K562 (cell line): ENCODE measurements around the gene INHBE. TPM values are rescaled to one million over a fixed set of nuclear protein-coding genes. Genes with fewer than 3 reads are reported as not detected.

Source experiments
- ATAC-seq: fragments of 200-7000 bp; cut with Tn5 transposase; 3 replicates; pipeline ENCODE4 v1.9.1; 2020; ENCODE audit warnings: moderate library complexity
- BruUV-seq: library from RNA; stranded (reverse); fragments of 400-500 nt; replicated peaks from 2 replicates; lab custom pipeline; 2021; lab: Mats Ljungman, UMichigan
- CTCF ChIA-PET: fragments of 300-600 bp; formaldehyde crosslinking; extraction: SDS; loops from one replicate; lab custom pipeline; 2021; ENCODE audit warnings: low intra/inter-chr PET ratio; lab: Yijun Ruan, JAX
- POLR2A ChIA-PET: fragments of 300-600, 350-650 bp; sonication (Branson Sonifier 250); formaldehyde crosslinking; extraction: SDS; loops from one replicate; lab custom pipeline; 2021; ENCODE audit warnings: antibody characterized with exemption, inconsistent platforms; lab: Yijun Ruan, JAX
- DNase-seq, 4 experiments: peaks; one replicate each; pipeline versions ENCODE4 v3.0.0 to v3.0.0-alpha.2; 2011 to 2018; ENCODE audit warnings: low spot score in 3 of 4, mixed read lengths in 3 of 4; ENCODE audit errors: extremely low read depth in 1 of 4
- FAIRE-seq: peaks from 2 replicates; lab custom pipeline; 2011; peaks lifted over from hg19 to GRCh38; lab: Jason Lieb, UNC
- H2AFZ ChIP-seq: 2 replicates; pipeline ENCODE4 v1.6.0; 2011; ENCODE audit warnings: low read depth, low read length, control low read depth, inconsistent platforms
- H3K27ac ChIP-seq: fragments of 200-600 bp; 3 replicates; pipeline ENCODE4 v1.8.0; 2011; ENCODE audit warnings: low read depth, mild to moderate bottlenecking, control low read depth, inconsistent platforms, low read length, moderate library complexity, mixed read lengths; ENCODE audit errors: extremely low read depth
- H3K27me3 ChIP-seq, 2 experiments: fragments of 300-600 bp in 1 of 2; 2 replicates in 1 of 2; 3 replicates in 1 of 2; pipeline versions ENCODE4 v1.6.0 to v1.8.0; 2011; ENCODE audit warnings: inconsistent platforms in 2 of 2, low read length in 2 of 2, mild to moderate bottlenecking in 1 of 2, mixed read lengths in 1 of 2, moderate library complexity in 1 of 2; ENCODE audit not compliant: control insufficient read depth in 2 of 2, insufficient read depth in 2 of 2
- H3K36me3 ChIP-seq: fragments of 300-600 bp; 3 replicates; pipeline ENCODE4 v1.8.0; 2011; ENCODE audit warnings: mild to moderate bottlenecking, low read length, inconsistent platforms; ENCODE audit not compliant: control insufficient read depth, insufficient read depth
- H3K4me1 ChIP-seq, 2 experiments: fragments of 200-600 bp in 1 of 2; replicated peaks in 1 of 2; 2 replicates in 1 of 2; 3 replicates in 1 of 2; pipeline versions ENCODE4 v1.5.1 to v1.8.0; 2011; ENCODE audit warnings: inconsistent platforms in 2 of 2, low read length in 2 of 2, mild to moderate bottlenecking in 1 of 2, mixed read lengths in 1 of 2, moderate library complexity in 1 of 2; ENCODE audit not compliant: control insufficient read depth in 2 of 2, insufficient read depth in 2 of 2
- H3K4me2 ChIP-seq: 2 replicates; pipeline ENCODE4 v1.6.1; 2011; ENCODE audit warnings: low read length, control low read depth, inconsistent platforms, mixed read lengths; ENCODE audit not compliant: insufficient read depth
- H3K4me3 ChIP-seq: fragments of 200-600 bp; sonication (generic), shearing (Covaris generic); 2 replicates; pipeline ENCODE4 v1.5.1; 2016; ENCODE audit warnings: control low read depth, inconsistent platforms
- H3K79me2 ChIP-seq: fragments of 200-600 bp; 3 replicates; pipeline ENCODE4 v1.8.0; 2011; ENCODE audit warnings: low read length, inconsistent platforms; ENCODE audit not compliant: control insufficient read depth, insufficient read depth
- H3K9ac ChIP-seq, 2 experiments: 2 replicates each; pipeline versions ENCODE4 v1.6.0 to v1.6.1; 2011; ENCODE audit warnings: low read depth in 2 of 2, low read length in 2 of 2, control low read depth in 1 of 2, inconsistent platforms in 1 of 2, mild to moderate bottlenecking in 1 of 2, mixed read lengths in 1 of 2; ENCODE audit not compliant: insufficient read depth in 1 of 2
- H3K9me1 ChIP-seq: one replicate; pipeline ENCODE4 v1.6.0; 2011; ENCODE audit warnings: inconsistent platforms, mild to moderate bottlenecking, low read length, moderate library complexity; ENCODE audit not compliant: control insufficient read depth, insufficient read depth
- H3K9me3 ChIP-seq: replicated peaks from 2 replicates; pipeline ENCODE4 v1.5.1; 2011; ENCODE audit warnings: low read depth, low read length, inconsistent platforms; ENCODE audit not compliant: control insufficient read depth, insufficient read depth
- H4K20me1 ChIP-seq: replicated peaks from 2 replicates; pipeline ENCODE4 v1.6.1; 2011; ENCODE audit warnings: low read length, inconsistent platforms, mixed read lengths; ENCODE audit not compliant: control insufficient read depth, insufficient read depth
- CLOCK ChIP-seq: fragments of 250-450 bp; sonication (Bioruptor Pico); IDR thresholded peaks from 2 replicates; pipeline ENCODE4 v1.4.0; 2020; ENCODE audit warnings: mild to moderate bottlenecking, moderate library complexity, borderline replicate concordance
- CREB5 ChIP-seq: fragments of 250-450 bp; sonication (Bioruptor Pico); IDR thresholded peaks from 2 replicates; pipeline ENCODE4 v1.5.0; 2020; ENCODE audit warnings: mild to moderate bottlenecking
- E2F4 ChIP-seq: sonication (generic); formaldehyde crosslinking; IDR thresholded peaks from 2 replicates; pipeline ENCODE4 v1.8.0; 2022; ENCODE audit warnings: mild to moderate bottlenecking, low read depth, missing genetic modification reagents
- HEY1 ChIP-seq: fragments of 250-450 bp; sonication (Bioruptor Pico); IDR thresholded peaks from 2 replicates; pipeline ENCODE4 v1.5.0; 2020; ENCODE audit warnings: mild to moderate bottlenecking, moderate library complexity, borderline replicate concordance
- MEF2D ChIP-seq: conservative IDR thresholded peaks from 2 replicates; pipeline ENCODE4 v1.6.1; 2016; ENCODE audit warnings: low read depth, missing genetic modification characterization, missing compliant biosample characterization
- NBN ChIP-seq: fragments of 450-650 bp; IDR thresholded peaks from 2 replicates; pipeline ENCODE4 v1.6.1; 2016; ENCODE audit warnings: low read depth, mild to moderate bottlenecking
- NFE2 ChIP-seq: IDR thresholded peaks from 2 replicates; pipeline ENCODE4 v1.6.1; 2014; ENCODE audit warnings: antibody characterized with exemption, low read depth
- NR1H2 ChIP-seq: sonication (generic); formaldehyde crosslinking; IDR thresholded peaks from 2 replicates; pipeline ENCODE4 v1.4.0; 2020; ENCODE audit warnings: mild to moderate bottlenecking, missing genetic modification reagents
- RREB1 ChIP-seq: fragments of 250-450 bp; sonication (Bioruptor Pico); IDR thresholded peaks from 2 replicates; pipeline ENCODE4 v1.4.0; 2020
- WGBS: fragments of 100-300 bp; shearing (Covaris generic); methylation state at CpG from one replicate; pipeline ENCODE4 v1.1.6; 2016; ENCODE audit warnings: low coverage, mixed read lengths; ENCODE audit not compliant: insufficient coverage; ENCODE audit errors: missing lambda C conversion rate; 5-methylcytosine and 5-hydroxymethylcytosine counted together
- in situ Hi-C: fragments of 300-500 bp; cut with MboI; formaldehyde crosslinking; loops from 4 replicates; pipeline ENCODE4 v1.15.0; 2018; ENCODE audit warnings: inconsistent platforms, mixed read lengths
- intact Hi-C: fragments of 100-400 bp; cut with micrococcal nuclease; formaldehyde crosslinking; loops from 2 replicates; pipeline ENCODE4 v1.14.2; 2022
- polyA plus RNA-seq, 8 experiments: library from polyadenylated mRNA; depleted of rRNA in 4 of 8; stranded (reverse) in 5 of 8; unstranded in 3 of 8; fragments of >200 nt; fragmentation: Nextera tagmentation in 2 of 8; fragmentation: Illumina TruSeq in 1 of 8; extraction: Ambion mirVana in 2 of 8; extraction: Trizol in 1 of 8; gene quantifications; 2 replicates each; pipeline versions ENCODE4 v1.2.1 to v1.2.3, GENCODE V29; 2011 to 2014; ENCODE audit warnings: inconsistent platforms in 1 of 8, missing spikeins in 1 of 8
- total RNA-seq, 7 experiments: library from RNA; depleted of rRNA in 6 of 7; stranded (reverse); fragments of >200 nt in 6 of 7; fragmentation: Illumina TruSeq in 2 of 7; extraction: Trizol in 2 of 7; gene quantifications; 2 replicates each; pipeline versions ENCODE4 v1.2.1 to v1.2.3, GENCODE V29; 2011 to 2021; ENCODE audit warnings: low replicate concordance in 1 of 7

Gene INHBE
- total and polyA plus RNA-seq, 9 of the 15 experiments (the other 6 are each of a cell fraction or from before 2014, with no cell fraction given) = 0.94 to 9.9 (median 7.3) TPM

GRCh38 chr12:57419495-57419894 is 35.6 kb upstream of the INHBE start (continued):
- TF ChIP-seq NR1H2 (CRISPR knock-in tag) (no peak), MEF2D (tag) (no peak), HEY1 (CRISPR knock-in tag) (no peak), CLOCK (CRISPR knock-in tag) (no peak)

- in situ Hi-C loops = no loop called here
- no peak overlapping the region for H3K27ac ChIP-seq
- intact Hi-C loops = no loop called here
- WGBS = 58% methylated on average over 1 of the region's 5 CpGs
- no peaks in the 10 kb centered on the region for H3K27me3 ChIP-seq
- no peaks in the 10 kb centered on the region for H4K20me1 ChIP-seq
- no peak for FAIRE-seq
- DNase-seq = no peak
- H2AFZ ChIP-seq = no peak overlapping the region
- no peaks in the 10 kb centered on the region for H3K9me3 ChIP-seq
- H3K36me3 ChIP-seq = peaks cover 7% of the 10 kb centered on the region; the same call in 1 of the 3 replicates
- ChIA-PET POLR2A (interaction anchor here (0.9 to 2.2 kb wide), 2 partner anchors 10 to 14 kb away, joined by 3 to 8 read pairs; partner anchors contain the start of gene INHBC), CTCF (interaction anchor here (0.7 kb wide), 1 partner anchor 88 kb away, joined by 3 read pairs; no protein-coding TSS in a partner anchor)
- no peaks in the 10 kb centered on the region for H3K9me1 ChIP-seq
- peaks cover 14 to 22% of the 10 kb centered on the region in 2 experiments for H3K4me1 ChIP-seq
- no TSS peak for BruUV-seq
- no peak for ATAC-seq
- peaks cover 8% of the 10 kb centered on the region for H3K79me2 ChIP-seq
- no peak overlapping the region for H3K4me2 ChIP-seq
- no peak overlapping the region for H3K9ac ChIP-seq
- H3K4me3 ChIP-seq = no peak overlapping the region
- TF ChIP-seq NFE2 (no peak), NBN (no peak), RREB1 (CRISPR knock-in tag) (no peak), CREB5 (no peak), E2F4 (no peak)
Observed at GRCh38 chr12:57420482-57420881, 34.6 kb upstream of the INHBE start.
